Left lung (tissue), 10 donors: Measurements from ENCODE around the gene SORCS1. TPM values are rescaled to one million over a fixed set of nuclear protein-coding genes. Genes with fewer than 3 reads are reported as not detected.
A peak's percentile ranks its signal among the peaks of the same experiment; 100 is the strongest.

ENCODE experiments used
- ATAC-seq: fragments of 200-7000 bp; cut with Tn5 transposase; one replicate; pipeline ENCODE4 v1.9.1; 2020; ENCODE audit warnings: moderate library complexity
- DNase-seq, 4 donors: peaks; one replicate each; pipeline ENCODE4 v3.0.0-alpha.2; 2013 to 2020
- H3K27ac ChIP-seq, 2 donors: fragments of 200-600 bp; sonication (generic) in 1 of 2; one replicate each; pipeline versions ENCODE4 v1.5.0 to v1.8.0; 2020 to 2021
- H3K27me3 ChIP-seq, 2 donors: fragments of 200-600 bp; sonication (generic) in 1 of 2; one replicate each; pipeline versions ENCODE4 v1.5.0 to v1.8.0; 2020 to 2021
- H3K36me3 ChIP-seq, 2 donors: fragments of 200-600 bp; sonication (generic) in 1 of 2; one replicate each; pipeline versions ENCODE4 v1.5.0 to v1.8.0; 2020 to 2021
- H3K4me1 ChIP-seq, 2 donors: fragments of 200-600 bp; one replicate each; pipeline ENCODE4 v1.8.0; 2021
- H3K4me3 ChIP-seq, 2 donors: fragments of 200-600 bp; sonication (generic) in 1 of 2; one replicate each; pipeline versions ENCODE4 v1.5.0 to v1.8.0; 2020 to 2021; ENCODE audit warnings: mild to moderate bottlenecking in 1 of 2
- H3K9me3 ChIP-seq, 2 donors: fragments of 200-600 bp; sonication (generic) in 1 of 2; one replicate each; pipeline versions ENCODE4 v1.5.0 to v1.8.0; 2020 to 2021
- CTCF ChIP-seq, 2 donors: fragments of 200-600 bp; sonication (generic) in 1 of 2; IDR thresholded peaks; one replicate each; pipeline versions ENCODE4 v1.5.0 to v1.8.0; 2021; ENCODE audit warnings: antibody characterized with exemption in 2 of 2
- intact Hi-C, 2 donors: fragments of 100-400 bp; cut with DNase I; formaldehyde crosslinking; loops; one replicate each; pipeline versions ENCODE4 v1.11.2 to v1.14.2; 2022
- polyA plus RNA-seq, 6 donors: library from polyadenylated mRNA; unstranded; fragments of 120-200 nt; gene quantifications; one replicate each; pipeline ENCODE4 v1.2.1, GENCODE V29; 2013; ENCODE audit not compliant: insufficient read length in 6 of 6
- total RNA-seq, 2 donors: library from RNA; stranded (reverse); fragmentation: NEBNext Ultra II Directional; extraction: Animal tissue kit (Norgen Biotek cat#: 25700); gene quantifications; one replicate each; pipeline ENCODE4 v1.2.1, GENCODE V29; 2021
- donor health status: DM: no; HTN: yes; CAD: no.
- donor health status: DM: no; HTN: no; CAD: no.

Gene SORCS1
- total and polyA plus RNA-seq, 8 donors = 0.03 to 0.72 (median 0.21) TPM

- intact Hi-C loops = no loop called here
- no peak for TF ChIP-seq CTCF (IDR thresholded peaks at IDR 0.05)
- no peak for ATAC-seq
These were observed 458.4 kb downstream of the SORCS1 start for GRCh38 chr10:106706127-106706526.

DNA sequence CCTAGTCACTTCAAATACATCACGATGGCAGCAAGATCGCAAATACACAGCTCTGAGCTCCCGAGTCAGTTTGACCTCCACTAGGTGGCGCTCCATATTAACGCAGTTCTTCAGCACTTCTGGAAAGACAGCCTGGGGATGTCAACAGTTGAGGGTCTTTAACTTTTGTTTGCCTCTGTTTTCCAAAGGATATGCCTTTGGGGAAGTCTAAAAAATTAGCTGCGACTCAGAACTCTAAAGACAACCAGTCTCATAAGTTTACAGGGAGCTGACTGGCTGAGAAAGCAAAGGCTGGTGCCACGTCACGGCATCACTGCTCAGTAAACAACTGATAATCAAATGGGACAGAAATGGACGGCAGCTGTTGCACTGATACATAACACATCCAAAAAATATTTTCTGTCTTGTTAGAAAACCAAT, 458.8 kb downstream of the SORCS1 start:
- TF ChIP-seq CTCF (IDR thresholded peaks at IDR 0.05) = peak; percentile 55 to 72
- Histone ChIP-seq H3K27me3 (peaks cover 0 to 6% of the 10 kb centered on the region in 2 donors), H3K36me3 (no peaks in the 10 kb centered on the region), H3K9me3 (no peaks in the 10 kb centered on the region), H3K27ac (no peak overlapping the region), H3K4me1 (no peaks in the 10 kb centered on the region), H3K4me3 (no peak overlapping the region)
- ATAC-seq = peak; percentile 78
- intact Hi-C loops = no loop called here
- DNase-seq = peak in 2 of 4 donors; percentile 89 to 94

More at GRCh38 chr10:106706127-106706526, 458.4 kb downstream of the SORCS1 start:
- Histone ChIP-seq H3K36me3 (no peaks in the 10 kb centered on the region), H3K4me1 (no peaks in the 10 kb centered on the region), H3K27me3 (peaks cover 0 to 6% of the 10 kb centered on the region in 2 donors), H3K9me3 (no peaks in the 10 kb centered on the region), H3K4me3 (no peak overlapping the region), H3K27ac (no peak overlapping the region)
- DNase-seq = no peak

DNA sequence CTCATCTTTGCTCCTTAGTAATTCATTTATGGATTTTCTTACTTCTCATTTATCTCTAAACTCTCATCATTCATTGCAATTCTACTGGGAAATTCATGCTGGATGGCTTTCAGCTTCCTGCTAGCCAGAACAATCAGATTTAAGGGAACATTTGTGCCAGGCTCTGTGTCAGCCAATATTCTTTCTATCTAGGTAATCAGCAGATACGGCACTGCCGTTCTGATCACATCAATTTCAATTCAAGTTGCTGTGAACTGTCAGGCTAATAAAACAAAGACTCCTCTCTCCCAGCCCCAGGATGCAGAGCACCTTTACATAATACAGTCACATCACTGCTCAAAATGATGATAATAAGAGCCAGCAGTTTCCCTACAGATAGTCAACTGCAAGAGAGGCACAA, 468.3 kb downstream of the SORCS1 start:
- no peak for TF ChIP-seq CTCF (IDR thresholded peaks at IDR 0.05)
- no peaks in the 10 kb centered on the region for H3K4me1 ChIP-seq
- H3K36me3 ChIP-seq = no peaks in the 10 kb centered on the region

GRCh38 chr10:106694696-106695095, 469.8 kb downstream of the SORCS1 start:
- Histone ChIP-seq H3K27ac (no peak overlapping the region), H3K27me3 (no peaks in the 10 kb centered on the region), H3K4me3 (no peak overlapping the region), H3K9me3 (no peaks in the 10 kb centered on the region), H3K4me1 (no peaks in the 10 kb centered on the region), H3K36me3 (no peaks in the 10 kb centered on the region)
- no peak for TF ChIP-seq CTCF (IDR thresholded peaks at IDR 0.05)
- intact Hi-C loops = no loop called here
- no peak for DNase-seq
- ATAC-seq = no peak

More for the DNA sequence above, 468.3 kb downstream of the SORCS1 start:
- H3K27me3 ChIP-seq = no peaks in the 10 kb centered on the region
- H3K27ac ChIP-seq = no peak overlapping the region
- H3K9me3 ChIP-seq = no peaks in the 10 kb centered on the region
- DNase-seq = no peak
- ATAC-seq = no peak
- intact Hi-C loops = no loop called here
- no peak overlapping the region for H3K4me3 ChIP-seq

DNA sequence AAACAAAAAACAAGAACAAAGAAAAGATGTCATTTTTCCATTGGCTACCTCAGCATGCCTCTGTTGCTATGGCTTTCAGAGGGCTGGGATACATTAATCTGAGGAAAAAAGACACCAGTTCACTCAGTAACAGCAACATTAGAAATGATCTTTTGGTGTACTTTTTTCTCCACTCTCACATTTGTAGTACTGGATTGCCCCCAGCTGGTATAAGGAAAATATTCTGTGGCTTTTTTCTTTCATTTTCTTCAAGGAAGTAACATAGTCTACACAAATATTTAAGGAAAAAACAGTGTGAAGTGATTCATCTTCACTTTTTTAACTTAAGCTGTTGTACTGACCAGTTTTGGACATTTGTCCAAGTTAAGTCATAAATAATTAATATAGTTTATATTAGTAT, 482.3 kb downstream of the SORCS1 start:
- no peak for DNase-seq
- no peak for TF ChIP-seq CTCF (IDR thresholded peaks at IDR 0.05)
- no peak for ATAC-seq
- Histone ChIP-seq H3K27ac (no peak overlapping the region), H3K9me3 (no peaks in the 10 kb centered on the region), H3K36me3 (no peaks in the 10 kb centered on the region), H3K4me3 (no peak overlapping the region), H3K27me3 (no peaks in the 10 kb centered on the region), H3K4me1 (no peaks in the 10 kb centered on the region)
- intact Hi-C loops = no loop called here
